Epithelial cell of proximal tubule (primary cell): ENCODE results near the gene SGMS1. TPM values are rescaled to one million over a fixed set of nuclear protein-coding genes. Genes with fewer than 3 reads are reported as not detected.

ENCODE experiments used
- DNase-seq: peaks from one replicate; pipeline ENCODE4 v3.0.0-alpha.2; 2011; ENCODE audit warnings: low read depth
- H3K4me3 ChIP-seq: 2 replicates; pipeline ENCODE4 v1.5.1; 2011; ENCODE audit warnings: low read depth, mild to moderate bottlenecking, low read length
- total RNA-seq: library from RNA; depleted of rRNA; stranded (reverse); fragments of >200 nt; gene quantifications from 2 replicates; pipeline ENCODE4 v1.2.3, GENCODE V29; 2015
- TF ChIP-seq, protein P1 (sequence below): conservative IDR thresholded peaks from 2 replicates; pipeline ENCODE4 v1.5.1; 2012; ENCODE audit warnings: low read depth, mild to moderate bottlenecking, low read length

The SGMS1 gene
- total RNA-seq, 1 donor from 2014 or later, result 25.2 TPM

DNA sequence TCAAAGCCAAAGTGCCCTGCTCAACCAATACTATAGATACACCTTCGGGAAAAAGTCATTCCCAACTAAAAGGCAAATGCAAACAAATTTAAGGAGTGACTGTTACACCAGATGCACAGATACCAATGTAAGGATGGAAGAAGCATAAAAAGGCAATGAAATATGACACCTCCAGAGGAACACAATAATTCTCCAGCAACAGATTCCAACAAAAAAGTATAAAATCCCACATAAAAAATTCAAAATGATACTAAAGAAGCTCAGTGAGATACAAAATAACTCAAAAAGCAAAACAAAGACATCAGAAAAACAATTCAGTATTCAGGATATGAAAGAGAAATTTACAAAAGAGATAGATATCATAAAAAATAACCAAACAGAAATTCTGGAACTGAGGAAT, 328.4 kb downstream of the SGMS1 start:
- TF ChIP-seq, protein P1, sequence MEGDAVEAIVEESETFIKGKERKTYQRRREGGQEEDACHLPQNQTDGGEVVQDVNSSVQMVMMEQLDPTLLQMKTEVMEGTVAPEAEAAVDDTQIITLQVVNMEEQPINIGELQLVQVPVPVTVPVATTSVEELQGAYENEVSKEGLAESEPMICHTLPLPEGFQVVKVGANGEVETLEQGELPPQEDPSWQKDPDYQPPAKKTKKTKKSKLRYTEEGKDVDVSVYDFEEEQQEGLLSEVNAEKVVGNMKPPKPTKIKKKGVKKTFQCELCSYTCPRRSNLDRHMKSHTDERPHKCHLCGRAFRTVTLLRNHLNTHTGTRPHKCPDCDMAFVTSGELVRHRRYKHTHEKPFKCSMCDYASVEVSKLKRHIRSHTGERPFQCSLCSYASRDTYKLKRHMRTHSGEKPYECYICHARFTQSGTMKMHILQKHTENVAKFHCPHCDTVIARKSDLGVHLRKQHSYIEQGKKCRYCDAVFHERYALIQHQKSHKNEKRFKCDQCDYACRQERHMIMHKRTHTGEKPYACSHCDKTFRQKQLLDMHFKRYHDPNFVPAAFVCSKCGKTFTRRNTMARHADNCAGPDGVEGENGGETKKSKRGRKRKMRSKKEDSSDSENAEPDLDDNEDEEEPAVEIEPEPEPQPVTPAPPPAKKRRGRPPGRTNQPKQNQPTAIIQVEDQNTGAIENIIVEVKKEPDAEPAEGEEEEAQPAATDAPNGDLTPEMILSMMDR, result no peak
- no peak for DNase-seq

DNA sequence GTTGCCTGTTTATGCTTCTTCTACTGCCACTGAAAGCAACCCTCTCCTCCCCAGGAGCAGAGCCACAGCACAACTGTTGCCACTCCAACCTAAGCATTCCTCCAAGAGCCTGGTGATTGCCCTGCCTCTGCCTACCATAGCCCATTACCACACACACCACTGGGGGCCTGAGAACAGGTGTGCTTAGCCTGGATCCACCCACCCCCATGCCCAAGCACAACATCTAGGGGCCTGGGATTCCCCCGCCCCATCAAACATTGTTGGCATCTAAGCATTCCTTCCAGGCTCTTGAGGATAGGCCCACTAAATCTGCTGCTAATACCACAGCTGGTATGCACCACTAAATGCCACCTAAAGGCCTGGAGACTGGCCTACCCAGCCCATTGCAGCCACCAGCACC, 329.2 kb downstream of the SGMS1 start:
- H3K4me3 ChIP-seq, result no peak overlapping the region
- TF ChIP-seq, protein P1, result no peak

More for the DNA sequence above, 328.4 kb downstream of the SGMS1 start:
- H3K4me3 ChIP-seq, result no peak overlapping the region

DNA sequence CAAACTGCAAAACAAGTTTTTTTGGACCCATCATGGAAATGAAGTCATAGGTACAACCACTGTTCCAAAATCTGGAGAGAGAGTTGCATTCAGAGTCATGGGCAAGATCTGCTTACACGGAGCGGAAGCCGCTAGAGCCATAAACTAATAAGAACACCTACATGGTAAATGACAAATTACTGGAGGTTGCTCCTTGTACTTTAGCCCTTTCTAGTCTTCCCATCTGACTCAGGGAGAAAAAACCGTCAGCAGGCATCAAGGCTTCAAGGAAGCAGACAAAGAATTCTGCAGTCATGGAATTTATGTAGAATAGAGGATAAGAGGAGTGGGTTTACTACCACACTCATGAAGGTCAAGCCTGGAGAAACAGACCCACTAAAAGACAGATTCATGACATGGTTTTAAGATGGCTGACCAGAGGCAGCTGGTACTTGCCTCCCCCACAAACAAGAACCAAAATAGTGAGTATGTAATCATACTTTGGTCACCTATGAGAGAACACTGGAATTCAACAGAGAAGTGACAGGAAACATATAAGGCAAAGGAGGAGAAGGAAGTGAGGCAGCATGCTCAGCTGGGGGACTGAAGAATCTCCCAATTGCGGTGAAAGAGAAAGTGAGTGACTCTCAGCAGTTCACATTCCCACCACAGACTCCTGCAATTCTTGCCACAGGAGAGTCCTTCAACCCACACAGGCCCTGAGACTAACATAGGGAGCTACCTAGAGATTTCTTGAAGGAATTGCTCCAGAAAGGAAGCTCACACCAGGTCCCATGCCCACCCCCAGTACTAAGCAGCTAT, 330.0 kb downstream of the SGMS1 start:
- TF ChIP-seq, protein P1, result no peak
- DNase-seq, result no peak
- H3K4me3 ChIP-seq, result no peak overlapping the region

More for the DNA sequence above, 329.2 kb downstream of the SGMS1 start:
- no peak for DNase-seq

DNA sequence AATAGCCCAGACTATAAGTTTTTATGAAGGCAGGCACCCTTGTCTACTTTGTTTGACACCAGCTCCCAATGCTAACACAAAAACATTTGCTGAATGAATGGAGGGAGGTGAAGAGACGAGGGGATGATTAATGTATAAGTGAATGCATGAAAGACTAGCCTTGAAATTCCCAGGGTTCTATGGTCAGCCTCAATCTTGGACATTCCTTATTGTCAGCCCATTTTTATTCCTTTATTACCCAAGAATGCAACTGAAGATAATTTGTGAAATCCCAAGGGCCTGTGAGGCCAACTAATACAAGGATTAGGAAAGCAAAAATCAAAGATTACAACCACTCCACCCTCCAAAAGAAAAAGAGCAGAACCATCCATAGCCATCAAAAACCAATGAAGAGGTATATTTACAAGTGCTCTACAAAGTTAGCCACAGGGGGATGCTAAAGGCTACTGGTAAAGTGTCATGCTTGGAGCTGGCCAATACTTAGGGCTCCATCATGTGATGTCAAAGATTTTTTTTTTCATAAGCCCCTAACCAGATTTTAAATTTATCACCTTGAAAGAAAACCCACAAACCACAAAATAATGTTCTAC, 332.4 kb downstream of the SGMS1 start:
- DNase-seq, result peak; percentile 6
- H3K4me3 ChIP-seq, result no peak overlapping the region
- TF ChIP-seq, protein P1, result peak; percentile 70

DNA sequence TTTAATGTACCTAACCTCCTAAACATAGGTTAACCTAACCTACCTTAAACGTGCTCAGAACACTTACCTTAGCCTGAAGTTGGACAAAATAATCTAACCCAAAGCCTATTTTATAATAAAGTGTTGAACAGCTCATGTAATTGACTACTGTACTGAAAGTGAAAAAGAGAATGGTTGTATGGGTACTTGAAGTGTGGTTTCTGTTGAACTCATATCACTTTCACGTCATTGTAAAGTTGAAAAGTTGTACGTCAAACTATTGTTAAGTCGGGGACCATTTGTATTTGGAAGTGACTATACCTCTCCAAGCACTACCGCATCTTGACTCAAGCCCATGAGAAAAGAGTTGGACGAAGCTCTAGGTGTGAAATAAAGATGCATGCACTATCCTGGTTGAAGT, 334.6 kb downstream of the SGMS1 start:
- TF ChIP-seq, protein P1, result no peak
- DNase-seq, result no peak

DNA sequence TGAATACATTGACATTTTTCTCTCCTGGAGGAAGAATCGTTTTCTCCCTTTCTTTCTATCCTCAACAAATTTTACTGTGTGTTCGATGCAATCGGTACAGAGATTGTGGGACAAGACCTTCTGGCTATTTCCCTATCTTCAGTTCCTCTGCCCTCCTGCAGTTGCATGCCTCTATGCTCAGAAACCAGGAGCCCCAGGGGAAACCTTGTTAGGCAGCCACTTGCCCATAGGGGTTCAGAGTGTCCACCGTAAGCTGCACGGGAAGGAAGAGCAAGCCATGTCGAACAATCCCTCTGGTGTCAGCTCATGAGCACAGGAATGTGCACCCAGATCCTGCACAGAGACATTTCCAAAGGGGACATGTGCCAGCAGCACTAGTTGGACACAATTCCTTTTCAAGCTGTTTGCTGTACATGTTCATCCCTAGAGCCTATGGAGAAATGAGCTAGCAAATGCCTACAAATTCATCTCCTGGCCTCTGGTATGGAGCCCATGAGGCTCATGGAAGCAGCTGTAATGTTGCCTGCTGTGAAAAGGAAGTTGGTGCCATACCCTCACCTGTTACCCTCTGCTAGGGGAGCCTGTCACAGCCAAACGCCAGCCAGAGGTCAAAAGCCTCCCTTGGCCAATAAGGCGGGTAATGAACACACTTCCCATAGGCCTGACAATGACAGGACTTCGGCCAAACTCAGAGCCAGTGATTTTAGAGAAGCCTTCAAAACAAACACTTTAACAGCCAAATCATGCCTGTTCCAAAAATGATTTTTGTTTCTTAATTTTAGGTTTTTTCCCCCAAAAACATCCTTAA, 336.6 kb downstream of the SGMS1 start:
- no peak overlapping the region for H3K4me3 ChIP-seq
- no peak for DNase-seq
- TF ChIP-seq, protein P1, result no peak

More for the DNA sequence above, 334.6 kb downstream of the SGMS1 start:
- no peak overlapping the region for H3K4me3 ChIP-seq
